Tibial nerve (tissue), 4 donors: Measurements from ENCODE around the gene GALK1. TPM values are rescaled to one million over a fixed set of nuclear protein-coding genes. Genes with fewer than 3 reads are reported as not detected.

Experiments
- DNase-seq, 2 donors: peaks; one replicate each; pipeline ENCODE4 v3.0.0-alpha.2; 2019; ENCODE audit warnings: low spot score in 2 of 2
- H3K27ac ChIP-seq, 4 donors: fragments of 200-600 bp; sonication (generic) in 3 of 4; one replicate each; pipeline ENCODE4 v1.5.1; 2017 to 2019; ENCODE audit warnings: mild to moderate bottlenecking in 1 of 4
- H3K27me3 ChIP-seq, 2 donors: fragments of 200-600 bp; sonication (generic) in 1 of 2; one replicate each; pipeline versions ENCODE4 v1.5.1 to v1.6.0; 2017 to 2019
- H3K36me3 ChIP-seq, 3 donors: fragments of 200-600 bp; sonication (generic); one replicate each; pipeline ENCODE4 v1.5.1; 2018 to 2019
- H3K4me1 ChIP-seq, 4 donors: fragments of 200-600 bp; sonication (generic) in 3 of 4; one replicate each; pipeline ENCODE4 v1.5.1; 2017 to 2019
- H3K4me3 ChIP-seq, 4 donors: fragments of 200-600 bp; sonication (generic) in 3 of 4; one replicate each; pipeline ENCODE4 v1.5.1; 2017 to 2019; ENCODE audit warnings: mild to moderate bottlenecking in 1 of 4, moderate library complexity in 1 of 4
- H3K9me3 ChIP-seq, 4 donors: fragments of 200-600 bp; sonication (generic) in 3 of 4; one replicate each; pipeline ENCODE4 v1.5.1; 2017 to 2019
- CTCF ChIP-seq, 5 experiments: fragments of 200-600 bp in 3 of 5; fragments of 450-650 bp in 2 of 5; sonication (generic) in 3 of 5; IDR thresholded peaks; one replicate each; pipeline ENCODE4 v1.5.1; 2016 to 2019; ENCODE audit warnings: antibody characterized with exemption in 5 of 5, mild to moderate bottlenecking in 3 of 5, moderate library complexity in 2 of 5
- EP300 ChIP-seq, 2 donors: sonication (generic); formaldehyde crosslinking; IDR thresholded peaks; one replicate each; pipeline ENCODE4 v1.6.1; 2017; ENCODE audit warnings: antibody characterized with exemption in 2 of 2, mild to moderate bottlenecking in 1 of 2
- POLR2A ChIP-seq, 2 donors: fragments of 450-650 bp; IDR thresholded peaks; one replicate each; pipeline ENCODE4 v1.6.1; 2017; ENCODE audit warnings: antibody characterized with exemption in 2 of 2, mild to moderate bottlenecking in 2 of 2, moderate library complexity in 2 of 2
- WGBS, 2 donors: methylation state at CpG; one replicate each; pipeline ENCODE4 v1.1.5; 2018; 5-methylcytosine and 5-hydroxymethylcytosine counted together
- total RNA-seq, 4 donors: library from RNA; depleted of rRNA; stranded (reverse); fragments of >200 nt; gene quantifications; one replicate each; pipeline ENCODE4 v1.1.0, GENCODE V29; 2016

Gene GALK1
- total RNA-seq, 4 donors from 2014 or later = 54.5 to 57.5 (median 55.6) TPM

GRCh38 chr17:75743625-75744206 is 21.3 kb downstream of the GALK1 start:
- peak overlapping the region in 1 of 4 donors; percentile 0 for H3K27ac ChIP-seq
- TF ChIP-seq POLR2A (IDR thresholded peaks at IDR 0.05) (no peak), CTCF (IDR thresholded peaks at IDR 0.05) (no peak), EP300 (IDR thresholded peaks at IDR 0.05) (no peak)
- H3K36me3 ChIP-seq = peaks cover 0 to 97% (median 0%) of the 10 kb centered on the region in 3 donors
- WGBS, 2 donors = 87 to 93% methylated on average over 19 to 25 of the region's 25 CpGs
- H3K4me1 ChIP-seq = peaks cover 0 to 18% (median 5%) of the 10 kb centered on the region in 4 donors
- no peaks in the 10 kb centered on the region for H3K27me3 ChIP-seq
- no peak overlapping the region for H3K4me3 ChIP-seq
- H3K9me3 ChIP-seq = no peaks in the 10 kb centered on the region
- no peak for DNase-seq

- TF ChIP-seq EP300 (IDR thresholded peaks at IDR 0.05) (no peak), CTCF (IDR thresholded peaks at IDR 0.05) (no peak), POLR2A (IDR thresholded peaks at IDR 0.05) (no peak)
- Histone ChIP-seq H3K27me3 (no peaks in the 10 kb centered on the region), H3K9me3 (no peaks in the 10 kb centered on the region), H3K27ac (peak overlapping the region in 1 of 4 donors; percentile 24), H3K36me3 (peaks cover 0 to 99% (median 2%) of the 10 kb centered on the region in 3 donors), H3K4me1 (peaks cover 0 to 17% (median 3%) of the 10 kb centered on the region in 4 donors), H3K4me3 (no peak overlapping the region)
- no peak for DNase-seq
- WGBS, 2 donors = 81 to 87% methylated on average over 23 to 24 of the region's 25 CpGs
Measured at GRCh38 chr17:75742337-75742736, 22.7 kb downstream of the GALK1 start.

- H3K27ac ChIP-seq = peak overlapping the region in 2 of 4 donors; percentile 62 to 76
- 50 to 70% methylated on average over 6 to 16 of the region's 17 CpGs for WGBS, 2 donors
- no peaks in the 10 kb centered on the region for H3K9me3 ChIP-seq
- no peaks in the 10 kb centered on the region for H3K27me3 ChIP-seq
- peaks cover 0 to 23% (median 4%) of the 10 kb centered on the region in 4 donors for H3K4me1 ChIP-seq
- no peak for DNase-seq
- no peak overlapping the region for H3K4me3 ChIP-seq
- H3K36me3 ChIP-seq = peaks cover 0 to 99% (median 8%) of the 10 kb centered on the region in 3 donors
- TF ChIP-seq EP300 (IDR thresholded peaks at IDR 0.05) = no peak
- no peak for TF ChIP-seq CTCF (IDR thresholded peaks at IDR 0.05)
- TF ChIP-seq POLR2A (IDR thresholded peaks at IDR 0.05) = no peak
Measured at GRCh38 chr17:75740631-75741077, 24.3 kb downstream of the GALK1 start.

GRCh38 chr17:75740215-75740614 is 24.8 kb downstream of the GALK1 start:
- H3K9me3 ChIP-seq = no peaks in the 10 kb centered on the region
- H3K27me3 ChIP-seq = no peaks in the 10 kb centered on the region
- H3K27ac ChIP-seq = peak overlapping the region in 2 of 4 donors; percentile 62 to 76
- 85 to 92% methylated on average over 14 to 16 of the region's 17 CpGs for WGBS, 2 donors
- H3K36me3 ChIP-seq = peaks cover 0 to 97% (median 8%) of the 10 kb centered on the region in 3 donors
- no peak for TF ChIP-seq EP300 (IDR thresholded peaks at IDR 0.05)
- no peak for TF ChIP-seq POLR2A (IDR thresholded peaks at IDR 0.05)
- no peak for TF ChIP-seq CTCF (IDR thresholded peaks at IDR 0.05)
- H3K4me1 ChIP-seq = peaks cover 0 to 23% (median 4%) of the 10 kb centered on the region in 4 donors
- no peak overlapping the region for H3K4me3 ChIP-seq
- no peak for DNase-seq

- Histone ChIP-seq H3K4me3 (no peak overlapping the region), H3K27me3 (no peaks in the 10 kb centered on the region), H3K27ac (peak overlapping the region in 2 of 4 donors; percentile 62 to 76), H3K4me1 (peaks cover 0 to 23% (median 4%) of the 10 kb centered on the region in 4 donors), H3K9me3 (no peaks in the 10 kb centered on the region), H3K36me3 (peaks cover 0 to 93% (median 8%) of the 10 kb centered on the region in 3 donors)
- WGBS, 2 donors = 86 to 95% methylated on average over 10 to 11 of the region's 14 CpGs
- DNase-seq = no peak
- TF ChIP-seq CTCF (IDR thresholded peaks at IDR 0.05) (no peak), POLR2A (IDR thresholded peaks at IDR 0.05) (no peak), EP300 (IDR thresholded peaks at IDR 0.05) (peak in 1 of 2 donors; percentile 14)
Measured at GRCh38 chr17:75739801-75740200, 25.2 kb downstream of the GALK1 start.
